Colonic mucosa (tissue), 4 donors: ENCODE data around the gene GBP5. TPM values are rescaled to one million over a fixed set of nuclear protein-coding genes. Genes with fewer than 3 reads are reported as not detected.

ENCODE experiments used
- DNase-seq: peaks from one replicate; pipeline ENCODE4 v3.0.0-alpha.2; 2020
- H3K27ac ChIP-seq: fragments of 200-600 bp; one replicate; pipeline ENCODE4 v1.8.0; 2021
- H3K27me3 ChIP-seq: fragments of 200-600 bp; one replicate; pipeline ENCODE4 v1.8.0; 2021
- H3K36me3 ChIP-seq: fragments of 200-600 bp; one replicate; pipeline ENCODE4 v1.8.0; 2021
- H3K4me1 ChIP-seq: fragments of 200-600 bp; one replicate; pipeline ENCODE4 v1.8.0; 2021; ENCODE audit warnings: mild to moderate bottlenecking
- H3K4me3 ChIP-seq: fragments of 200-600 bp; one replicate; pipeline ENCODE4 v1.8.0; 2021
- H3K9ac ChIP-seq, 2 donors: one replicate each; pipeline ENCODE4 v1.7.0; 2013; ENCODE audit warnings: control low read depth in 2 of 2, low read depth in 2 of 2, low read length in 2 of 2
- H3K9me3 ChIP-seq: fragments of 200-600 bp; one replicate; pipeline ENCODE4 v1.8.0; 2021
- intact Hi-C: fragments of 100-400 bp; cut with DNase I; formaldehyde crosslinking; loops from one replicate; pipeline ENCODE4 v1.14.1; 2022
- total RNA-seq, 2 donors: library from RNA; stranded (reverse); fragmentation: NEBNext Ultra II Directional in 1 of 2; extraction: Animal tissue kit (Norgen Biotek cat#: 25700) in 1 of 2; gene quantifications; one replicate each; pipeline ENCODE4 v1.2.1, GENCODE V29; 2021
- TF ChIP-seq, protein P1 (sequence below): fragments of 200-600 bp; IDR thresholded peaks from one replicate; pipeline ENCODE4 v1.8.0; 2022; ENCODE audit warnings: antibody characterized with exemption, mild to moderate bottlenecking
- donor health status: healthy.
- donor health status: DM: no; HTN: no; CAD: no.
- donor health status: DM: no; HTN: no; CAD: no.

GBP5 gene
- total RNA-seq, 2 donors from 2014 or later, result 1.3 to 3.0 TPM

DNA sequence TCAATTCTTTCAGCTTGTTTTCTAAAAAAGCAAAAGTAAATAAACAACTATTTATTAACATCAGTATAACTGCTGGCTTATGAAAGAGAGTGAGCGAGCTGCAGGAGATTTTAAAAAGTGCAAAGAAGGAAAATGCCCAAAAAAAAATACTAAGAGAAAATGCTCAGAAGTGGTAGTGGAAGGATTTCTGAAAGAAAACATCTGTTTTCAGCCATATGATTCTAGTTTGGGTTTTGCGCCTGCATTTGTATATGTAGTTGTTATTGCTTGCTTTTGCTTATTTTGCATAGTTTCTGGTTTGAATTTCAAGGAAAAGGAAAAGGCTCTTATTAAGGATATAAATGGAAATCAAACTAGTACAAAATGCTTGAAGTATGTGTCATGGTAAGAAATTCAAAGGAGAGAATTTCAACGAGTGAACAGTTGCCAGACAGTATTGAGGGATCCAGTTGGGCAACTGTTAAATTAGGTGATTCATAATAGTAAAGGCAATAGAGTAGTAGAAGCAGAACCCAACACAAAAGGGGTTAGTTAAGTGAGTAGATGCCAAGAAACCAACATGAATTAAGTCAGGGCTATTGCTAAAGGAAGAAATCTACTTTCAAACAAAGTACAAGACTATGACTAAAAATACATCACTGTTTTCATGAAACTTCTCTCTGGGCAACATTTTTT, 1.2 kb downstream of the GBP5 start:
- H3K27ac ChIP-seq, result no peak overlapping the region
- TF ChIP-seq, protein P1, sequence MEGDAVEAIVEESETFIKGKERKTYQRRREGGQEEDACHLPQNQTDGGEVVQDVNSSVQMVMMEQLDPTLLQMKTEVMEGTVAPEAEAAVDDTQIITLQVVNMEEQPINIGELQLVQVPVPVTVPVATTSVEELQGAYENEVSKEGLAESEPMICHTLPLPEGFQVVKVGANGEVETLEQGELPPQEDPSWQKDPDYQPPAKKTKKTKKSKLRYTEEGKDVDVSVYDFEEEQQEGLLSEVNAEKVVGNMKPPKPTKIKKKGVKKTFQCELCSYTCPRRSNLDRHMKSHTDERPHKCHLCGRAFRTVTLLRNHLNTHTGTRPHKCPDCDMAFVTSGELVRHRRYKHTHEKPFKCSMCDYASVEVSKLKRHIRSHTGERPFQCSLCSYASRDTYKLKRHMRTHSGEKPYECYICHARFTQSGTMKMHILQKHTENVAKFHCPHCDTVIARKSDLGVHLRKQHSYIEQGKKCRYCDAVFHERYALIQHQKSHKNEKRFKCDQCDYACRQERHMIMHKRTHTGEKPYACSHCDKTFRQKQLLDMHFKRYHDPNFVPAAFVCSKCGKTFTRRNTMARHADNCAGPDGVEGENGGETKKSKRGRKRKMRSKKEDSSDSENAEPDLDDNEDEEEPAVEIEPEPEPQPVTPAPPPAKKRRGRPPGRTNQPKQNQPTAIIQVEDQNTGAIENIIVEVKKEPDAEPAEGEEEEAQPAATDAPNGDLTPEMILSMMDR, result no peak
- H3K36me3 ChIP-seq, result no peaks in the 10 kb centered on the region
- no peaks in the 10 kb centered on the region for H3K27me3 ChIP-seq
- no peaks in the 10 kb centered on the region for H3K9me3 ChIP-seq
- no peak for DNase-seq
- peak overlapping the region; percentile 19 for H3K4me3 ChIP-seq
- H3K4me1 ChIP-seq, result no peaks in the 10 kb centered on the region
- H3K9ac ChIP-seq, result no peak overlapping the region
- intact Hi-C loops, result no loop called here

DNA sequence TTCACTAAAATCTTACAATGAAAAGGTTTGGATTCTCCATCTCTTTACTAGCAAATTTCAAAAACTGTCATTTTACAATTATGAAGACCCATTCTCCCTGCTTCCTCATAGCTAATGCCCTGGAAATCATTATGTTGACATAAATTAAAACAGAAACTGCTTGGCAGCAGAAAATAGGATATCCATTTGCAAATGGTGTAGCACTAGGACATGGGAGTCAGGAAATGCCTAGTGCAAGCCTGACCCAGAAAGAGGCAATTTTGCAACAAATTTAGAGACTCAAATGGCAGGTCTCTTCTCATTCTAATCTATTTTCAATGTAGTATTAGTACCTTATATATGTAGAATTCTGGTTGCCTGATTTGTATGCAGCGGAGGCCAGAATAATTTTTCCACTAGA, 2.2 kb downstream of the GBP5 start:
- no peaks in the 10 kb centered on the region for H3K36me3 ChIP-seq
- intact Hi-C loops, result no loop called here
- no peaks in the 10 kb centered on the region for H3K9me3 ChIP-seq
- no peak for DNase-seq
- no peak overlapping the region for H3K9ac ChIP-seq
- no peak overlapping the region for H3K27ac ChIP-seq
- H3K4me1 ChIP-seq, result no peaks in the 10 kb centered on the region
- peak overlapping the region; percentile 19 for H3K4me3 ChIP-seq
- no peaks in the 10 kb centered on the region for H3K27me3 ChIP-seq
- TF ChIP-seq, protein P1, result no peak

DNA sequence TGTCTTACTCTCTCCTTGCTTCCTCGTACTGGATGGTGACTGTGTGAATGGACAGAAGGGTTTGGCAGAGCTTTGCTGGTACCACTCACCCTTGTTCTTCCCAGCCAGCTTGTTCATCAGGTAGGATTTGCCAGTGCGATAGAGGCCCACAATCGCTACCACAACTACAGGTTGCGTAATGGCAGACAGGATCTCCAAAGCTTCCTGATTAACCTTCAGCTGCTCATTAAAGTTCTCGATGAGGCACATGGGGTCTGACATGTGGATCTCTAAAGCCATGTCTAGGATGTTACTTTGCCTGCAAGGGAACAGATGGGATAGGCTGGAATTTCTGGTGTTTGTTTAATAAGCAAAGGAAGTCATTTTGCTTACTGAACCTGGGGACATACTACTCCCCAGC, 3.4 kb downstream of the GBP5 start:
- no peak for DNase-seq
- Histone ChIP-seq H3K27ac (no peak overlapping the region), H3K36me3 (no peaks in the 10 kb centered on the region), H3K27me3 (no peaks in the 10 kb centered on the region), H3K4me1 (no peaks in the 10 kb centered on the region), H3K4me3 (no peak overlapping the region), H3K9ac (no peak overlapping the region), H3K9me3 (no peaks in the 10 kb centered on the region)
- TF ChIP-seq, protein P1, result no peak
- intact Hi-C loops, result no loop called here

DNA sequence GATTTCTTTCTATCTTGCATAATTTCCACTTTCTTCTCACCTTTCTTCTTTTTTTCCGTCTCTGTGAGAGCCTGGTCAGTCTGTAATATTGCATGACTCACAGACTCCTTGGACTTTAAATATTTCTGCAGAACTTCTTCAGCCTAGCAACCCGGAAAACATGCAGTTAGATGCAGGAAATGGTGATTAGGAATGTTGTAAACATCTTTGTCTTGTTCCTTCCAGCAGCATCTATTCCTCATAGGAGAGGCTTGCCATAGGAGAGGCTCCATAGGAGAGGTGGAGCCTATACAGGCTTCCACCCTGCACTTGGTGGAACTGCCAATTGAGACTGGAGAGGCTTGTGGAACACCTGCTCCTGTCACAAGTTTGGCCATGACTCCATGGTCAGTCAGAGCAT, 10.0 kb downstream of the GBP5 start:
- intact Hi-C loops, result no loop called here
- Histone ChIP-seq H3K27me3 (no peaks in the 10 kb centered on the region), H3K4me3 (no peak overlapping the region), H3K9ac (no peak overlapping the region), H3K4me1 (no peaks in the 10 kb centered on the region), H3K27ac (no peak overlapping the region), H3K9me3 (no peaks in the 10 kb centered on the region), H3K36me3 (no peaks in the 10 kb centered on the region)
- DNase-seq, result no peak
- TF ChIP-seq, protein P1, result no peak

DNA sequence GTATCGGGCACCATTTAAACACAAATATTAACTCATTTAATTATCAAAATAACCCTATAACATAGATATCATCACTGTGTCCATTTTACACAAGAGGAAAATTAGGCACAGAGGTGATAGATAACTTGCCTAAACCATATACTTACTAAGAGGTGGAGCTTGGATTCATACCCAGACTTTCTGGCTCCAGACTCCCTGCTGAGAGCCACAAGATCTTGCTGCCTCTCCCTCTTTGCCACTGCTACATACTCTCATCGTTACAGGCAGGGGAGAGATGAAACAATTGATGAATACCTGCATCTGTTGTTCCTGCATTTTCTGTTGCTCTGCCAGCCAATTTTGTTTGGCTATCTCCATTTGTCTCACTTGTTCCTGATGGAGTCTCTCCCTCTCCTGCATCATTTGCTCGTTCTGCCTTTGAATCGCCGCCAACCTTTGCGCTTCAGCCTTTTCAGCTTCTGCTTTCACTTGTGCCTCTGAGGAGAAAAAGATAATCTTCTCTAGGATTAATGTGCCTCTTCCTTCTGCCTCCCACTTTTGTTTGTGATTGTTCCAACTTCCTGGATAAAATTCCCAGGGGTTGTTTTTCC, 10.6 kb downstream of the GBP5 start:
- Histone ChIP-seq H3K9me3 (no peaks in the 10 kb centered on the region), H3K9ac (no peak overlapping the region), H3K27me3 (no peaks in the 10 kb centered on the region), H3K4me1 (no peaks in the 10 kb centered on the region), H3K27ac (no peak overlapping the region), H3K36me3 (no peaks in the 10 kb centered on the region), H3K4me3 (no peak overlapping the region)
- TF ChIP-seq, protein P1, result no peak
- intact Hi-C loops, result no loop called here
- DNase-seq, result no peak
